HG02852 (cell line): ENCODE measurements around the gene SCN2A.

Experiments
- ATAC-seq: cut with Tn5 transposase; IDR thresholded peaks from one replicate; pipeline ENCODE4 v1.9.1; 2021; ENCODE audit warnings: mild to moderate bottlenecking, moderate library complexity; ENCODE audit not compliant: unreplicated experiment

Gene SCN2A

GRCh38 chr2:165410276-165410675, 171.1 kb downstream of the SCN2A start:
- no peak for ATAC-seq

- ATAC-seq = no peak
Measured at GRCh38 chr2:165414187-165414586, 175.0 kb downstream of the SCN2A start.

- ATAC-seq = no peak
Measured at GRCh38 chr2:165417009-165417408, 177.8 kb downstream of the SCN2A start.

- ATAC-seq = no peak
Measured at GRCh38 chr2:165420231-165420630, 181.0 kb downstream of the SCN2A start.

GRCh38 chr2:165423081-165423480, 183.9 kb downstream of the SCN2A start:
- no peak for ATAC-seq

GRCh38 chr2:165425556-165425955, 186.3 kb downstream of the SCN2A start:
- no peak for ATAC-seq

- ATAC-seq = no peak
Measured at GRCh38 chr2:165427686-165428085, 188.5 kb downstream of the SCN2A start.

- ATAC-seq = no peak
Measured at GRCh38 chr2:165428926-165429325, 189.7 kb downstream of the SCN2A start.

GRCh38 chr2:165431014-165431413, 191.8 kb downstream of the SCN2A start:
- ATAC-seq = no peak

- no peak for ATAC-seq
Measured at GRCh38 chr2:165432234-165432966, 193.2 kb downstream of the SCN2A start.

GRCh38 chr2:165434865-165435496, 195.8 kb downstream of the SCN2A start:
- ATAC-seq = no peak

- no peak for ATAC-seq
Measured at GRCh38 chr2:165435611-165436010, 196.4 kb downstream of the SCN2A start.

GRCh38 chr2:165436559-165436958, 197.3 kb downstream of the SCN2A start:
- no peak for ATAC-seq

GRCh38 chr2:165440367-165440766, 201.2 kb downstream of the SCN2A start:
- no peak for ATAC-seq
